ENCODE data around the gene DOCK3.

Gene DOCK3

DNA sequence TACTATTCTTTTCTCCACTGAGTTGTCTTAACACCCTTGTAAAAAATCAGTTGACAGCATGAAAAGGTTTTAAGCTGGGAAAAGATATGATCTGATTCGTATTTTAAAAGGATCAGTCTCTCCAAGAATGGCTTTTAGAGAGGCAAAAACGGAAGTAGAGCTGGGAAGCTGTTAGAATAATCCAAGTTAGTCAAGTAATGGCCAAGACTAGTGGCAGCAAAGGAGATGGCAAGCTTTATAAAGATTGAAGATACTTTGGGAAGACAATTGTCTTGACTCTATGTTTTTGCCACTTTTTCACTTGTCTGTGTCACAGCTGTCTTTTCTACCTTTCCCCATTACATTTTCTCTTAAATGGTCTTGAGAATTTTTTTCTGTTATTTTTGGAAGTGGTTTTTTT lies 466.8 kb downstream of the DOCK3 start:
- DNase-seq: no peak
- H3K4me3 ChIP-seq (ENCODE audit: low read depth, low read length): no peak overlapping the region
- TF ChIP-seq, protein P1, sequence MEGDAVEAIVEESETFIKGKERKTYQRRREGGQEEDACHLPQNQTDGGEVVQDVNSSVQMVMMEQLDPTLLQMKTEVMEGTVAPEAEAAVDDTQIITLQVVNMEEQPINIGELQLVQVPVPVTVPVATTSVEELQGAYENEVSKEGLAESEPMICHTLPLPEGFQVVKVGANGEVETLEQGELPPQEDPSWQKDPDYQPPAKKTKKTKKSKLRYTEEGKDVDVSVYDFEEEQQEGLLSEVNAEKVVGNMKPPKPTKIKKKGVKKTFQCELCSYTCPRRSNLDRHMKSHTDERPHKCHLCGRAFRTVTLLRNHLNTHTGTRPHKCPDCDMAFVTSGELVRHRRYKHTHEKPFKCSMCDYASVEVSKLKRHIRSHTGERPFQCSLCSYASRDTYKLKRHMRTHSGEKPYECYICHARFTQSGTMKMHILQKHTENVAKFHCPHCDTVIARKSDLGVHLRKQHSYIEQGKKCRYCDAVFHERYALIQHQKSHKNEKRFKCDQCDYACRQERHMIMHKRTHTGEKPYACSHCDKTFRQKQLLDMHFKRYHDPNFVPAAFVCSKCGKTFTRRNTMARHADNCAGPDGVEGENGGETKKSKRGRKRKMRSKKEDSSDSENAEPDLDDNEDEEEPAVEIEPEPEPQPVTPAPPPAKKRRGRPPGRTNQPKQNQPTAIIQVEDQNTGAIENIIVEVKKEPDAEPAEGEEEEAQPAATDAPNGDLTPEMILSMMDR (IDR thresholded peaks at IDR 0.05; ENCODE audit: low read depth, low read length): no peak
- no peaks in the 10 kb centered on the region for H3K36me3 ChIP-seq
- H3K4me1 ChIP-seq: no peaks in the 10 kb centered on the region
- H3K9me3 ChIP-seq: no peaks in the 10 kb centered on the region
- no peaks in the 10 kb centered on the region for H3K27me3 ChIP-seq

DNA sequence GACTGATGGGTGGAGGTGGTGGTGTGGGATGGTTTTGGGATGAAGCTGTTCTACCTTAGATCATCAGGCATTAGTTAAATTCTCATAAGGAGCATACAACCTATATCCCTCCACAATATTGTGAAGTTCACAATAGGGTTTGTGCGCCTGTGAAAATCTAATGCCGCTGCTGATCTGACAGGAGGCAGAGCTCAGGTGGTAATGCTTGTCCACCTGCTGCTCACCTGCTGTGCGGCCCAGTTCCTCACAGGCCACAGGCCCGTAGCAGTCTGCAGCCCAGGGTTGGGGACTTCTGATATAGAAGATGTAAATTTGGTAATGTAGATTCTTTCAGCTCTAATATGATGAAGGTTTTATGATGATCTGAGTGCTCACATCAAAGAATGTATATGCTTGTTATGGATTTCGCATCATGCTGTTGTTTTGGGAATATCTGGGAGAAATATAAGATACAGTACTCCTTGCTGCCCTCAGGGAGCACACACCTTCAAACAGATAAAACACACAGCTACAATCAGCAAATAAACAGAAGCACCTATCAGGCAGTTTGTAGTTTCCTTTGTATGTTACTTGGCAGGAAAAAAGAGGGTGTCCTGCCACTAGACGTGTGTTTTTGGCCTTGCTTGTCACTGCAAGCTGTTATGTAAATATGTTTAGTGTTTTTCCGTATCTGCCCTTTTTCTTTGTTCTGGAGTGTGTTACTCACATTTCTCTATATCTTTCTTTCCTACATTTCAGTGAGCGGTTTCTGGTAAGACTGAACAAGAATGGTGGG lies 471.3 kb downstream of the DOCK3 start:
- Histone ChIP-seq H3K27me3 (no peaks in the 10 kb centered on the region), H3K4me1 (no peaks in the 10 kb centered on the region), H3K4me3 (ENCODE audit: low read depth, low read length) (no peak overlapping the region), H3K36me3 (no peaks in the 10 kb centered on the region), H3K9me3 (no peaks in the 10 kb centered on the region)
- TF ChIP-seq, protein P1 (IDR thresholded peaks at IDR 0.05; ENCODE audit: low read depth, low read length): no peak
- no peak for DNase-seq

DNA sequence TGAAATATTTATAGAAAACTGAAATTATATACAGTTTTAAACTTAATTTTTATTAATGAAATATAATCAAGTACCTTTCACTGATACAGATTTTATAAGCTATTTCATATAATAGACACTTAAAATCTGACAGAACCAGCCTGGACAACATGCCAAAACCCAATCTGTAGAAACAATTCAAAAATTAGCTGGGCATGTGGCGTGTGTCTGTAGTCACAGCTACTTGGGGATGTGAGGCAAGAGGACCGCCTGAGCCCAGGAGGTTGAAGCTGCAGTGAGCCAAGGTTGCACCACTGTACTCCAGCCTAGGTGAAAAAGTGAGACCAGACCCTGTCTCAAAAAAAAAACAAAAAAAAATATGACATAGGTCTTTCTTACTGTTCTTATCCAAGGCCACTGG lies 472.1 kb downstream of the DOCK3 start:
- H3K4me3 ChIP-seq (ENCODE audit: low read depth, low read length): no peak overlapping the region
- TF ChIP-seq, protein P1 (IDR thresholded peaks at IDR 0.05; ENCODE audit: low read depth, low read length): no peak
- no peaks in the 10 kb centered on the region for H3K4me1 ChIP-seq
- H3K9me3 ChIP-seq: no peaks in the 10 kb centered on the region
- DNase-seq: no peak
- H3K27me3 ChIP-seq: no peaks in the 10 kb centered on the region
- H3K36me3 ChIP-seq: no peaks in the 10 kb centered on the region

DNA sequence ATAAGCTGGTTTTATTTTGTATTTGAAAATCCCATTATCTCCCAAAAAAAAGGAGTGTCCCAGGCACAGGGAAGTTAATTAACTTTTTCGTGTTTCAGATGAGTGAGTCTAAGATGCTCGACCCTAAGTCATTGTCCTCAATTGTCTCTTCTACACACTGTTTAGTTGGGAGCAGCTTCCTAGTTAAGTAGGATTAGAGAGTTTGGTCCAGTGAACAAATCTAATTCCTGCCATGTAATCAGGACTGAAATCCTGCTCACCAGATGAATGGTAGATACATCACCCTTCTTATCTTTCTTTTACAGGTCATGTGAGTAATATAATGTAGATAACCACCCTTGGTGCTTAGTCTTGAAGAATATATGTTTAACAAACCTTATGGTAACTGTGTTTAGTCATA lies 481.4 kb downstream of the DOCK3 start:
- no peak for DNase-seq
- TF ChIP-seq, protein P1 (IDR thresholded peaks at IDR 0.05; ENCODE audit: low read depth, low read length): no peak
- Histone ChIP-seq H3K9me3 (no peaks in the 10 kb centered on the region), H3K27me3 (no peaks in the 10 kb centered on the region), H3K4me3 (ENCODE audit: low read depth, low read length) (no peak overlapping the region), H3K4me1 (no peaks in the 10 kb centered on the region), H3K36me3 (no peaks in the 10 kb centered on the region)

DNA sequence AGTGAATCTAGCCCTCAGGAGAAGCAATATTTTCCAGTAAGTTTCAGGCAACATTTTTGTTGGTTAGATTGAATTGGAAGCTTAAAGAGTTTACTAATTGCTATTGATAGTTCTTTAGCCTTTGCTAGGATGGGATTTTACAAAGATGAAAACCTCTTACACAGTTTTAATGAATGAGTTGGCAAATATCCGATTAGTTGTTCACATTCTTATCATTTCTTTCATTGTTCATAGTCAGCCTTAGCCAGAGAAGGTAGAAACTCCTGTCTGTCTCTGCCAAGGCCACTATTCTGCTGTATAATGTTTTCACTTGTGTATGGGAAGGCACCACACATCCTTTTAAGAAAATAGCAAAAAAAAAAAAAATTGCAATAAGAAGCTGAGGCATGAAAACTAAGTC lies 488.3 kb downstream of the DOCK3 start:
- no peak overlapping the region for H3K4me3 ChIP-seq (ENCODE audit: low read depth, low read length)
- no peaks in the 10 kb centered on the region for H3K9me3 ChIP-seq
- DNase-seq: no peak
- no peaks in the 10 kb centered on the region for H3K4me1 ChIP-seq
- TF ChIP-seq, protein P1 (IDR thresholded peaks at IDR 0.05; ENCODE audit: low read depth, low read length): no peak
- H3K36me3 ChIP-seq: no peaks in the 10 kb centered on the region
- no peaks in the 10 kb centered on the region for H3K27me3 ChIP-seq

DNA sequence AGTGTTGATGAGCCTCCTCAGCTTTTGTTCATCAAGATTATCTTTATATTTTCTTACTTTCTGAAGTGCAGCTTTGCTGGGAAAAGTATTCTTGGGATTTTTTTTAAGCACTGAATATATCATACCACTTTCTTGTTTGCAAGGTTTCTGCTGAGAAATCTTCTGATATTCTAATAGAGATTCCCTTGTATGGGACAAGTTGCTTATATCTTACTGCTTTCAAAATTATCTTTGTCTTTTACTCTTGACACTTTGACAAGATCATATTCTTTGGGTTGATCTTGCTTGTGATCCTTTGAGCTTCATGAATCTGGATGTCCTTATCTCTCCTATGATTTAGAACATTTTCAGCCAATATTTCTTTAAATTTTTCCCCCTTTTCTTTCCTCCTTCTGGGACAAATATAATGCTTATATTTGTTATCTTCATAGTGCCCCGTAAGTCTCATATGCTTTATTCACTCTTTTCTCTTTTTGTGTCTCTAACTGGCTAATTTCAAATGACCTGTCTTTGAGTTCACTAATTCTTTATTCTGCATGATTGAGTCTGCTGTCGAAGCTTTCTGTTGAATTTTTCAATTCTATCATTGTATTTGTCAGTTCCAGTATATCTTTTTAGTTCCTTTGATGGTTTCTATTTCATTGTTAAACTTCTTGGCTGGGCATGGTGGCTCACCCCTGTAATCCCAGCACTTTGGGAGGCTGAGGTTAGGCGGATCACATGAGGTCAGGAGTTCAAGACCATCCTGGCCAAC lies 499.0 kb downstream of the DOCK3 start:
- H3K4me3 ChIP-seq (ENCODE audit: low read depth, low read length): no peak overlapping the region
- no peaks in the 10 kb centered on the region for H3K4me1 ChIP-seq
- TF ChIP-seq, protein P1 (IDR thresholded peaks at IDR 0.05; ENCODE audit: low read depth, low read length): no peak
- no peaks in the 10 kb centered on the region for H3K9me3 ChIP-seq
- no peak for DNase-seq
- no peaks in the 10 kb centered on the region for H3K36me3 ChIP-seq
- H3K27me3 ChIP-seq: no peaks in the 10 kb centered on the region
